DOHH2 (cell line): ENCODE results near the gene TBX4.

ENCODE experiments used
- H3F3A ChIP-seq: fragments of 200-600 bp; sonication (generic), shearing (Covaris generic); 2 replicates; pipeline ENCODE4 v1.6.0; 2016; ENCODE audit warnings: antibody characterized with exemption, mild to moderate bottlenecking; ENCODE audit not compliant: control insufficient read depth, insufficient read depth
- H3K27ac ChIP-seq: fragments of 200-600 bp; sonication (generic); 2 replicates; pipeline ENCODE4 v1.5.1; 2014; ENCODE audit warnings: low read depth, mild to moderate bottlenecking, low read length, moderate library complexity
- H3K27me3 ChIP-seq: fragments of 200-600 bp; sonication (generic); 2 replicates; pipeline ENCODE4 v1.6.1; 2014; ENCODE audit warnings: mild to moderate bottlenecking, low read length, mixed read lengths; ENCODE audit not compliant: control insufficient read depth
- H3K36me3 ChIP-seq: fragments of 200-600 bp; sonication (generic); 2 replicates; pipeline ENCODE4 v1.6.1; 2014; ENCODE audit warnings: mild to moderate bottlenecking, low read length, moderate library complexity, mixed read lengths; ENCODE audit not compliant: control insufficient read depth
- H3K4me1 ChIP-seq: fragments of 200-600 bp; sonication (generic); 2 replicates; pipeline ENCODE4 v1.6.1; 2014; ENCODE audit warnings: mild to moderate bottlenecking, low read length, mixed read lengths; ENCODE audit not compliant: control insufficient read depth
- H3K4me2 ChIP-seq: fragments of 200-600 bp; sonication (generic); 2 replicates; pipeline ENCODE4 v1.6.0; 2014; ENCODE audit warnings: mild to moderate bottlenecking, low read length, moderate library complexity
- H3K4me3 ChIP-seq: fragments of 200-600 bp; sonication (generic); 2 replicates; pipeline ENCODE4 v1.5.1; 2014; ENCODE audit warnings: mild to moderate bottlenecking, low read length, mixed read lengths
- H3K79me2 ChIP-seq: fragments of 200-600 bp; sonication (generic); 2 replicates; pipeline ENCODE4 v1.6.1; 2014; ENCODE audit warnings: mild to moderate bottlenecking, low read length, mixed read lengths; ENCODE audit not compliant: control insufficient read depth
- H3K9me2 ChIP-seq: fragments of 200-600 bp; sonication (generic); replicated peaks from 2 replicates; pipeline ENCODE4 v1.6.1; 2014; ENCODE audit warnings: mild to moderate bottlenecking, low read length, mixed read lengths; ENCODE audit not compliant: control insufficient read depth
- H3K9me3 ChIP-seq: fragments of 200-600 bp; sonication (generic); 2 replicates; pipeline ENCODE4 v1.6.1; 2014; ENCODE audit warnings: antibody characterized with exemption, low read length, mixed read lengths; ENCODE audit not compliant: control insufficient read depth, insufficient read depth
- H4K20me1 ChIP-seq: fragments of 200-600 bp; sonication (generic); 2 replicates; pipeline ENCODE4 v1.6.0; 2014; ENCODE audit warnings: low read depth, mild to moderate bottlenecking, antibody characterized with exemption, low read length, moderate library complexity; ENCODE audit not compliant: control insufficient read depth, insufficient read depth
- CTCF ChIP-seq: fragments of 200-600 bp; sonication (generic); IDR thresholded peaks from one replicate; pipeline ENCODE4 v1.5.1; 2014; ENCODE audit warnings: antibody characterized with exemption, mild to moderate bottlenecking, low read depth, low read length; ENCODE audit not compliant: poor library complexity, severe bottlenecking
- EZH2phosphoT487 ChIP-seq: fragments of 200-600 bp; sonication (generic); IDR thresholded peaks from 2 replicates; pipeline ENCODE4 v1.6.1; 2017; ENCODE audit warnings: borderline replicate concordance, mild to moderate bottlenecking, antibody characterized with exemption, low read length, moderate library complexity, mixed read lengths

TBX4 gene

GRCh38 chr17:61500287-61500686, 48.1 kb downstream of the TBX4 start:
- Histone ChIP-seq H4K20me1 (no peaks in the 10 kb centered on the region), H3K27ac (no peak overlapping the region), H3K9me2 (no peaks in the 10 kb centered on the region), H3F3A (no peaks in the 10 kb centered on the region), H3K27me3 (peaks cover 44% of the 10 kb centered on the region), H3K4me3 (no peak overlapping the region), H3K4me1 (no peaks in the 10 kb centered on the region), H3K9me3 (no peaks in the 10 kb centered on the region), H3K36me3 (no peaks in the 10 kb centered on the region), H3K79me2 (no peaks in the 10 kb centered on the region), H3K4me2 (no peak overlapping the region)
- TF ChIP-seq CTCF = no peak
- TF ChIP-seq EZH2phosphoT487 = no peak

GRCh38 chr17:61502292-61502691, 50.1 kb downstream of the TBX4 start:
- H3K4me2 ChIP-seq = no peak overlapping the region
- no peaks in the 10 kb centered on the region for H3K4me1 ChIP-seq
- no peaks in the 10 kb centered on the region for H3K9me2 ChIP-seq
- H3K4me3 ChIP-seq = no peak overlapping the region
- H3K36me3 ChIP-seq = no peaks in the 10 kb centered on the region
- H4K20me1 ChIP-seq = no peaks in the 10 kb centered on the region
- no peak overlapping the region for H3K27ac ChIP-seq
- H3K27me3 ChIP-seq = peaks cover 28% of the 10 kb centered on the region
- no peaks in the 10 kb centered on the region for H3K9me3 ChIP-seq
- no peaks in the 10 kb centered on the region for H3K79me2 ChIP-seq
- TF ChIP-seq EZH2phosphoT487 (no peak), CTCF (no peak)
- no peaks in the 10 kb centered on the region for H3F3A ChIP-seq

GRCh38 chr17:61503961-61504360, 51.7 kb downstream of the TBX4 start:
- Histone ChIP-seq H3F3A (no peaks in the 10 kb centered on the region), H3K4me3 (no peak overlapping the region), H3K9me2 (no peaks in the 10 kb centered on the region), H3K4me2 (no peak overlapping the region), H3K9me3 (no peaks in the 10 kb centered on the region), H3K27me3 (peaks cover 23% of the 10 kb centered on the region), H3K36me3 (no peaks in the 10 kb centered on the region), H4K20me1 (no peaks in the 10 kb centered on the region), H3K4me1 (no peaks in the 10 kb centered on the region), H3K79me2 (no peaks in the 10 kb centered on the region), H3K27ac (no peak overlapping the region)
- TF ChIP-seq EZH2phosphoT487 (no peak), CTCF (no peak)

- H3K9me2 ChIP-seq = no peaks in the 10 kb centered on the region
- H3K79me2 ChIP-seq = no peaks in the 10 kb centered on the region
- no peak overlapping the region for H3K27ac ChIP-seq
- H3K27me3 ChIP-seq = peaks cover 23% of the 10 kb centered on the region
- H3K9me3 ChIP-seq = no peaks in the 10 kb centered on the region
- no peak overlapping the region for H3K4me2 ChIP-seq
- H3K36me3 ChIP-seq = no peaks in the 10 kb centered on the region
- H4K20me1 ChIP-seq = no peaks in the 10 kb centered on the region
- no peaks in the 10 kb centered on the region for H3K4me1 ChIP-seq
- H3F3A ChIP-seq = no peaks in the 10 kb centered on the region
- H3K4me3 ChIP-seq = no peak overlapping the region
- no peak for TF ChIP-seq CTCF
- TF ChIP-seq EZH2phosphoT487 = no peak
These were observed 52.5 kb downstream of the TBX4 start for GRCh38 chr17:61504697-61505096.
